GM10266 (cell line): ENCODE results near the gene COL23A1.

ENCODE experiments used
- DNase-seq: peaks from one replicate; pipeline ENCODE4 v3.0.0; 2012; ENCODE audit errors: extremely low spot score
- TF ChIP-seq, protein P1 (sequence below): IDR thresholded peaks from 2 replicates; pipeline ENCODE4 v1.5.1; 2012; ENCODE audit warnings: mild to moderate bottlenecking, low read depth; ENCODE audit not compliant: control insufficient read depth, insufficient read depth; ENCODE audit errors: missing control alignments

COL23A1 gene

DNA sequence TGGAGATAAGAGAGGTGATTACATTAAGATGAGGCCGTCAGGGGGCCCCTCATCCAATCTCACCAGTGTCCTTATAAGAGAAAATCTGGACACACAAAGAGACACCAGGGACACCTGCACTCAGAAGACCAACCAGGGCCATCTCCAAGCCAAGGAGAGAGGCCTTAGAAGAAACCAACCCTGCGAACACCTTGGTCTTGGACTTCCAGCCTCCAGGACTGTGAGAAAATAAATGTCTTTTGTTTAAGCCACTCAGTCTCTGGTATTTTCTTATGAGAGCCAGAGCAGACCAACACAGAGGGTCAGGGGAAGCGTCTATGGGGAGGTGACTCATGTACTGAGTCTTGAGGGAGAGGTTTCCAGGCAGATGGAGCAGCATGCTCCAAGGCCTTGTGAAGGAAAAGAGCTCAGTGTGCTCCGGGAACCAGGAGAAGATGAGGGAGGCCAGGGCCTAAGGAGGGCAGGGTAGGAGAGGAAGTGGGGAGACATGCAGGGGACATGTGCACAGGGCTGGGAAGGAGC, 363.0 kb downstream of the COL23A1 start:
- TF ChIP-seq, protein P1, sequence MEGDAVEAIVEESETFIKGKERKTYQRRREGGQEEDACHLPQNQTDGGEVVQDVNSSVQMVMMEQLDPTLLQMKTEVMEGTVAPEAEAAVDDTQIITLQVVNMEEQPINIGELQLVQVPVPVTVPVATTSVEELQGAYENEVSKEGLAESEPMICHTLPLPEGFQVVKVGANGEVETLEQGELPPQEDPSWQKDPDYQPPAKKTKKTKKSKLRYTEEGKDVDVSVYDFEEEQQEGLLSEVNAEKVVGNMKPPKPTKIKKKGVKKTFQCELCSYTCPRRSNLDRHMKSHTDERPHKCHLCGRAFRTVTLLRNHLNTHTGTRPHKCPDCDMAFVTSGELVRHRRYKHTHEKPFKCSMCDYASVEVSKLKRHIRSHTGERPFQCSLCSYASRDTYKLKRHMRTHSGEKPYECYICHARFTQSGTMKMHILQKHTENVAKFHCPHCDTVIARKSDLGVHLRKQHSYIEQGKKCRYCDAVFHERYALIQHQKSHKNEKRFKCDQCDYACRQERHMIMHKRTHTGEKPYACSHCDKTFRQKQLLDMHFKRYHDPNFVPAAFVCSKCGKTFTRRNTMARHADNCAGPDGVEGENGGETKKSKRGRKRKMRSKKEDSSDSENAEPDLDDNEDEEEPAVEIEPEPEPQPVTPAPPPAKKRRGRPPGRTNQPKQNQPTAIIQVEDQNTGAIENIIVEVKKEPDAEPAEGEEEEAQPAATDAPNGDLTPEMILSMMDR, result no peak
- DNase-seq, result no peak

DNA sequence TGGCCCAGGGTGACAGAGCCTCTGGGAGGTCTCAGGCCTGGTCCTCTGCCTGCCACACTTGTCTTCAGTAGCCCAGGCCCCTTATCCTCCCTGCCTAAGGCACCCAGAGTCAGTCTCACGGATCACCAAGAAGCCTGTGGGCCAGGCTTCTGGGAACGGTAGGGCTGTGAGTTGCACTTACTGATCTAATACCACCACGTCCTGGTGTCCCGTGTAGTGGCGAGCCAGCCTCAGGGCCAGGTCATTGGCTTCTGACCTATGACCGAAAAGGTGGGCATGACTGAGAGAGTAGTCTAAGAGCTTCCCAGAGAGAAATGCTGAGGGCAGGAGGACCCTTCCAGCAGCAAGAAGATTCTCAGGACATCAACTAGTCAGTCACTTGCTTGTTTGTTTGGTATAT, 365.0 kb downstream of the COL23A1 start:
- DNase-seq, result no peak
- TF ChIP-seq, protein P1, result no peak

DNA sequence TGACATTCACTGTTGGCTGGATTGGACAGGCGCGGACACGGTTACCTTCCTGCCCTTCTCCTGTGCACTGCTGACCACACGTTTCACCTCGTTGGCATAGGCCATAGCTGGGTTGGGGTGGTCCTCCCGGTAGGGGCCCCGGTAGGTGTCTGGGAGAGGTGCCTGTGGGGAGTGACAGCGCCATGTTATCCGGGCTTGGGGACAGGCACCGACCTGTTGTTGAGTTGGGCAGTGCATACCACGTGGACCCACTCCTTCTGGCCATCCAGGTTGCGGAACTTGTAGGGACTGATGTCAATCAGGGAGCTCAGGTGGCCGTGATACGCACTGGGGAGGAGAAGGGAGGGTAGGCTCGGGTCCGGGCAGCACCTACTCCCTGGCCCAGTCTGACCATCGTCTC, 365.8 kb downstream of the COL23A1 start:
- TF ChIP-seq, protein P1, result no peak
- no peak for DNase-seq

DNA sequence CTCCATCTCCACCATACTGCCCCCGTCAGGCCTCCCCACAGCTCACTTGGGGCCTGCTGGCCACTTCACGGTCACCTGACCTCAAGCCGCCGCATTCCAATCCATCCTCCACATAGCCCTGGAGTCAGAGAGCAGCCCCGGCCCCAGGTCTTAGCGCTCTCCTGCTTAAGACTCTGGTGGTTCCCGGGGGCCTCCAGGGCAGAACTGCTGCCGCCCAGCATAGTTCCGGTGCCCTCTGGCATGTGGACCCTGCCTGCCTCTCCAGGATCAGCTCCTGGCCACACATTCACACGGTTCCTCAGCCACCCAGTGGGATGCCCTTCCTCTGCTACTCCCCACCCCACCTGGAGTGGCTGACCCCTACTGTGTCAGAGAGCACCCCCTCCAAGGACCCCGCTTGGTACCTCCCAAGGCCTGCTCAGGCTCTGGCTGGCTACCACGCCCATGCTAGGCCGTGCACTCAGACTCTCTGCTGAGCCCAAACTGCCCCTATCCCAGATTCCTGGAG, 366.3 kb downstream of the COL23A1 start:
- DNase-seq, result no peak
- TF ChIP-seq, protein P1, result no peak

DNA sequence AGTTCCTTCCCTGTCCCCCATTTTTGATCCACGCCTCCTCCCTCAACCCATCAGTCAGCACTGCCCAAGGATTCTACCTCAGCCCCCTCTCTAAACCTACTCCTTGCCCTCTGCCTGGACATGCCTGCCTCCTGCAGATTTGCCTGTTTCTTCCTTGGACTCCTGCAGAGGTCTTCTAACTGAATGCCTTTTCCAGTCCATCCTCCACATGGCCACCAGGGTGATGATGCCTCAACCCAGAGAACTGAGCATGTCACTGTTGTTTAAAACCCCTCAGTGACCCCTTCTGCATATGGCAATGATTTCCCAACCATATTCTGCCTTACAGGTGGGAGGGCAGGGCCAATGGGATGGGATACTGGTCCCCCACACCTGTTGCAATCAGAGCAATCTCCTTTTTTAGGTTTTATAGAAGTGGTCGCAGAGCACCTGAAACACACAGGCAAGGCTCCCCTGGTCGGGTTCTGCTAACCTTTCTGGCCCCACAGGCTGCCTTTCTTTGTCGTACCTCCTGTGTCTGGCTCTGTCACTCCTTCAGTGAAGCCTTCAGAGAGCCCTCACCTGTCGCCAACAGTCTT, 366.9 kb downstream of the COL23A1 start:
- no peak for DNase-seq
- TF ChIP-seq, protein P1, result no peak

DNA sequence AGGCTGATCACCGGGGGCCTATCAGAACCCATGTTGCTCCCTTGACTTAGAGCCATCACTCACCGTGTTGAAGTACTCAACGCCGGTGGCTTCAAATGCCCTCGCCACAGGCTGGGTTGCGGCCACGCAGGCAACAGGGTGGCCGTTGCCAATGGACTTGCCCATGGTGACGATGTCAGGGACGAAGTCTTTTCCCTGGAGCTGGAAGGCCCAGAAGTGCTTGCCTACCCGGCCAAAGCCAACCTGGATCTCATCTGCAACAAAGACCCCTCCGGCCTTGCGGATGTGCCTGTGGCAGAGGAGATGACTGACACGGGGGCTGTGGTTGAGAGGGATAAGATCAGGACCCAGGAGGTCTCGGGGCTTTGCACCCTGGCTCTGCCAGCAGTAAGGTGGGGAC, 367.9 kb downstream of the COL23A1 start:
- TF ChIP-seq, protein P1, result no peak
- no peak for DNase-seq

DNA sequence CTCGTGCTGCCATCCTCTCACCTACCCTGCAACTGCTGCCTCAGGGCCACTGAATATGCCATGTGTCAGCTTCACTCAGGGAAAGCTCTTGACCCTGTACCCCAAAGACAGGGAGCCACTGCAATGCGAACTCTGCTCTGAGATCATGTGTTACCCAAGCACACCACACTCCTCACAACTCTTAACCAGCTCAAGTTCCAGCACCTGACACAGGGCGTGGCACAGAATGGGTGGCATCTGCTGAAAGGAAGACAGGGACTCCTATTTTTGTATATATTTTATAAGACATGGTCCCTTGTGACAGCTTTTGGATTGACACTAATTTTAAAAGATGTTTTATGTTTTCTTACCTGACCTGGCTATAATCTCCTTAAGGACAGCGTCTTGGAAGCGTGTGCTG, 368.3 kb downstream of the COL23A1 start:
- TF ChIP-seq, protein P1, result no peak
- DNase-seq, result no peak
